DMS153 treated with DMSO at 0.1 percent for 48 hours (cell line): ENCODE results near the gene ZNF385C.

Experiments used
- DNase-seq: peaks from one replicate; lab custom pipeline; 2025; ENCODE audit not compliant: unreplicated experiment; lab: John Stamatoyannopoulos, UW

ZNF385C gene

GRCh38 chr17:42126836-42127235, 28.6 kb upstream of the ZNF385C start:
- no peak for DNase-seq

GRCh38 chr17:42125565-42125964, 27.3 kb upstream of the ZNF385C start:
- no peak for DNase-seq

GRCh38 chr17:42124256-42124655, 26.0 kb upstream of the ZNF385C start:
- DNase-seq, result no peak

GRCh38 chr17:42122371-42123303, 24.4 kb upstream of the ZNF385C start, which contains the start of gene HSPB9:
Gene HSPB9 (plus strand): TSS chr17:42122804. CDS start chr17:42122851, 47 bp downstream.
- peak; percentile 74 for DNase-seq

- DNase-seq, result peak; percentile 54
Measured at GRCh38 chr17:42120770-42121769, 22.8 kb upstream of the ZNF385C start, which contains the start of gene KAT2A. Gene KAT2A (minus strand): TSS chr17:42121367. CDS start chr17:42121304, 63 bp downstream.

- no peak for DNase-seq
Measured at GRCh38 chr17:42120161-42120769, 22.0 kb upstream of the ZNF385C start.

GRCh38 chr17:42119301-42119700, 21.0 kb upstream of the ZNF385C start:
- DNase-seq, result no peak

- no peak for DNase-seq
Measured at GRCh38 chr17:42118545-42118944, 20.3 kb upstream of the ZNF385C start.

GRCh38 chr17:42118126-42118510, 19.8 kb upstream of the ZNF385C start:
- DNase-seq, result no peak

- DNase-seq, result no peak
Measured at GRCh38 chr17:42117397-42118125, 19.3 kb upstream of the ZNF385C start.

- peak; percentile 62 for DNase-seq
Measured at GRCh38 chr17:42116705-42117396, 18.6 kb upstream of the ZNF385C start.

GRCh38 chr17:42114118-42114517, 15.8 kb upstream of the ZNF385C start:
- no peak for DNase-seq

- no peak for DNase-seq
Measured at GRCh38 chr17:42113293-42114069, 15.2 kb upstream of the ZNF385C start.

GRCh38 chr17:42112552-42113176, 14.4 kb upstream of the ZNF385C start, which contains the start of gene DHX58:
Gene DHX58 (minus strand): TSS chr17:42112714. CDS start chr17:42111892, 822 bp downstream.
- DNase-seq, result peak; percentile 75

- DNase-seq, result peak; percentile 21
Measured at GRCh38 chr17:42111871-42112551, 13.7 kb upstream of the ZNF385C start.

- DNase-seq, result no peak
Measured at GRCh38 chr17:42111265-42111636, 13.0 kb upstream of the ZNF385C start.
